SHP77 (cell line): ENCODE measurements around the gene GSG1L.

Source experiments
- DNase-seq, 2 experiments: peaks; one replicate each; lab custom pipeline; 2025; lab: John Stamatoyannopoulos, UW

GSG1L gene

DNA sequence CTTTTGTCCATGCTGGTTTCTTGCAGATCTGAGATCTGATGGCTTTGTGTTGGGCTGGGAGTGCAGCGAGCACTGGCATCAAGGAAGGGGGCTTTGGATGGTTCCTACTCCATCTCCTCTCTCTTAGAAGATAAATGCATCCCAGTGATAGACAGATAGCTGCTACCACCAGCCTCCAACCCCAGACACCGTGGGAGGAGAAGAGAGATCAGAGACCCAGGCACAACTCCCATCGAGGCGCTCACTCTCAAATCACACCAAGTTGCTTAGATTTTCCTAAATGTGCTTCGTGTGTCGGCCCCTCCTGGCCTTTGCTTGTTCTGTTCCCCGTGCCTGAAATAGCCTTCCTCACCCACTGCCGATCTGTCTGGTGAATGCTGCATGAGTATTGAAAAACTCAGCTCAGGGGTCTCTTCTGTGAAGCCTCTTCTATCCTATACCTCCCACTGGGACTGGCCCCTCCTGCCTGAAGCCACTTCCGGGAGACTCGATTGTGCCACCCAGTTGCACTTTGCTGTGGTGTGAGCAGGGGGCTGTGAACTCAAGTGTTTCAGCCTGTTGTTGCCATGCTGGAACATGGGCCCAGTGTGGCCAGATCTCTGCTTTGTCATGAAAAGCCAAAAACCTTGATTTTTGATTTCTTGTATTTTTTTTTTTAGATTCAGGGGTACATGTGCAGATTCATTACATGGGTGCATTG lies 242.7 kb downstream of the GSG1L start:
- no peak for DNase-seq

DNA sequence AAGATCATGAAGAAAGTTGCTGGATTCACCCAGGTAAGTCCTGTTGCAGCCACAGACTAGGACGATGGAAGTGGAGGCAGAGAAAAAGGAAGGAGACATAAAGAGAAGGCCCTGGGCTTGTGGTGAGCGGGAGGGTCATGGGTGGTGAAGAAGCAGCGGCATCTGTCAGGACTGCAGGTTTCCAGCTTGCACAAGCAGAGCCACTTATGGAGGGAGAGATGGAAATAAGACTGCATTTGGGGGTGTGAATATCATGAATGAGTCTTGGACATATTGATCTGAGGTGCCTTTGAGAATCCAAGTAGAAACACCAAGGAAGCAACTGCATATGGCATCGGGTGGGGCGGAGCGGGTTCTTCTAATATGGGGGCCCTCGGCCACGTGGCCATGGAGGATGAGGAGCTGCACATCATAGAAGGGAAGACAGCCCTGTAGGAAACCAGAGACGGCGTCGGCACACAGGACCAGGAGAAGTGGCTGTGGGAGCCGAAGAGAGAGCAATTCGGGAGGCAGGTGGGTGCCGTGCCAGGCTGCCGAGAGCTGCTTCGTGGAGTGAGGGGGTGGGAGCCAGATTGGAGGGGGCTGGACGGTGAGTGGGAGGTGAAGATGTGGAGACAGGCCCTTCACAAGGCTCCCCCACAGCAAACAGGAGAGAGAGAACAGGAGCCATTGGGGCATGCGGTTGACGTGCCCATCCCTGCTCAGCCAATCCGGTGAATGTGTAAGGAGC lies 243.5 kb downstream of the GSG1L start:
- DNase-seq: no peak

GRCh38 chr16:27819356-27819755 lies 244.2 kb downstream of the GSG1L start:
- no peak for DNase-seq

DNA sequence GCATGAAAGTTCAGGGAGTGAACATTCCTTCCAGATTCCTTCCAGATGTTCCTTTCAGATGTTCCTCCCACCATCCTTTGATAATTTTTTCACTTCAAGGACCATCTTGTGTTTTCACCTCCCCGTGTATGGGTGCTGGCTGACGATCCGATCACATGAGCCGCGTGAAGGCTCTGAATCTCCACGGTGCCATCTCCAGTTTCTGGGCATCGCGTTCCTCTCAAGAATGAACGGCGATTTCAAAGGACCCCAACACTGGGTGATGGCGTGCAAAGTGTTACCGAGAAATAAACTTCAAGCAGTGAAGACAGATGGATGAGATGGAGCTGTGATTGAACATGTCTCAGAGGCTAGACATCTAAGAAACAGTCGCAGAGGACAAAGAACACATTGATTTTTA lies 245.3 kb downstream of the GSG1L start:
- no peak for DNase-seq

DNA sequence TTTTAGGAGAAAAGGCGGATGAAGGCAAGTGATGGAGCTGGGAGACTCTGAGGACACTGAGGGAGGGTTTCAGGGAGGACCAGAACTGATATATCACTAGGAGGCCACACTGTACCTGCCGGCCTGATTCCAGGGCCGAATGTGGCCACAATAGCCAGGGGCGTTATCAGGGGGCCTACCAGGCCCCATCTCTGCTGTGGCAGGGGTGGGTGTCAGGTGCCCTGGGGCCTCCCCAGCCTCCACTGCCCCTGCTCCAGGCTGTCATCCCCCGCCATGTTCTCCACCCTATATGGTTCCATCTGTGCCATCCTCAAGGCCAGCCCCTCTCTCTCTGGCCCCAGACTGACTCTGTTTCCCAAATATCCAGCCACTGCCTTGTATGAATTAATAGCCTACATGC lies 246.5 kb downstream of the GSG1L start:
- DNase-seq: no peak

DNA sequence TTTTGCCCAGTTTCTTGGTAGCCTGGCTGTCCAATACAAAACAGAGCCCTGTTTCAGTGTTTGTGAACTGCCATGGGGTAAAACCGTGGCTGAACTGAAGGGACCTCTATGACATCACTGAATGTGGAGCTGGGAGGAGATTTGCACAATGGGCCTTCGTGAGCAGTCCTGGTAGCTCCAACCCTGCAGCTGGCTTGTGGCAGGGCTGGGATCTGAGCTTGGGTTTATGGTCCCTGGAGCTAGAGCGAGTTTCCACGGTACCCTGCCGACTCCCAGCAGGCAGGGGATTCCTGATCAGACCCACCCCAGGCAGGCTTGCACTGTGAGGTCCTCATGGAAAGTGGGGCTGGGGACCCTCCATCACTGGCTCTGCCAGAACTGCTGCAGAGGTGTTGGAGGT lies 247.0 kb downstream of the GSG1L start:
- DNase-seq: no peak

GRCh38 chr16:27813591-27813990 lies 249.9 kb downstream of the GSG1L start:
- DNase-seq: no peak

- DNase-seq: no peak
Measured at GRCh38 chr16:27811881-27812280, 251.6 kb downstream of the GSG1L start.

DNA sequence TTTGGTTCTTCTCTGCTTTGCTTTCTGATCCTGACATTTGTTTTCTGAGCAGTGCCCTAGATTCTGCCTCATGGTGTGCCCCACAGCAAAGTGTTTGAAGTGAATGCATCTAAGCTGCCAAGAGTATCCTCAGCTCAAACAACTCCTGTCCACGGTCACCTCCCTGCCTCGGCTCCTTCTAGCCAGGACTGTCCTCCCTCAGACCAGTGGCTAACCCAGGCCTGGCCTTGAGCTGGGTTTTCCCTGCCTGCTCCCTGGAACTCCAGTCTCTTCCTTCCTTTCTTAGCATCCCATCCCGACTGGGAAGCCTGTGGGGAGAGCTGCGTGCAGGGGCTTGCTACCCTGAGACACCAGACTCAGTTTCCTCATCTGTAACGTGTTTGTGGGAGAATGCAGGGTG lies 256.5 kb downstream of the GSG1L start:
- no peak for DNase-seq

- DNase-seq: no peak
Measured at GRCh38 chr16:27806388-27806787, 257.1 kb downstream of the GSG1L start.

DNA sequence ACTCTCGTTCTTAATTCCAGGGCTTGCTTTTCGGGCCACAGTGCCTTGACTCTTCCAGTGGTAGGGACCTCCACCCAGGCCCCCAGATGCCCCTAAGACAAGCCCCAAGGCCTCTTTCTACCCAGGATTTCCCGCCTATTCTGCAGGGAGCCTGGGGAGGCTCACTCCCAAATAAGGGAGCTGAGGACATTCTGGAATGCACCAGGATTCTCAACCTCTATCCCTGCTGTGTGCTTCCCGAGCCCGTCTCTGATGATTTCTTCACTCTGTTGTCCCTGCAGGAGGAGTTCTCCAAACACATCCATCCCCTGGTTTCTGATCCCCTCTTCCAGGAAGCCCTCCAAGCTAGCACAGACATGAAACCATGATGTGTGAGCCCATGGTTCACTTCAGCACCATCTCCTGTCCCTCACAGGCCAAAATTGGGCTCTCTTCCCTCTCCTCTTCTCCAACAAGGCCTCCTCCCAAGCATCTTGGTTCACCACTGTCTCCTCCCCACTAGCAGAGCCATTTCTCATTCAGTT lies 257.6 kb downstream of the GSG1L start:
- DNase-seq: no peak

- DNase-seq: no peak
Measured at GRCh38 chr16:27803775-27804549, 259.6 kb downstream of the GSG1L start.

GRCh38 chr16:27802664-27803439 lies 260.7 kb downstream of the GSG1L start:
- DNase-seq: no peak

DNA sequence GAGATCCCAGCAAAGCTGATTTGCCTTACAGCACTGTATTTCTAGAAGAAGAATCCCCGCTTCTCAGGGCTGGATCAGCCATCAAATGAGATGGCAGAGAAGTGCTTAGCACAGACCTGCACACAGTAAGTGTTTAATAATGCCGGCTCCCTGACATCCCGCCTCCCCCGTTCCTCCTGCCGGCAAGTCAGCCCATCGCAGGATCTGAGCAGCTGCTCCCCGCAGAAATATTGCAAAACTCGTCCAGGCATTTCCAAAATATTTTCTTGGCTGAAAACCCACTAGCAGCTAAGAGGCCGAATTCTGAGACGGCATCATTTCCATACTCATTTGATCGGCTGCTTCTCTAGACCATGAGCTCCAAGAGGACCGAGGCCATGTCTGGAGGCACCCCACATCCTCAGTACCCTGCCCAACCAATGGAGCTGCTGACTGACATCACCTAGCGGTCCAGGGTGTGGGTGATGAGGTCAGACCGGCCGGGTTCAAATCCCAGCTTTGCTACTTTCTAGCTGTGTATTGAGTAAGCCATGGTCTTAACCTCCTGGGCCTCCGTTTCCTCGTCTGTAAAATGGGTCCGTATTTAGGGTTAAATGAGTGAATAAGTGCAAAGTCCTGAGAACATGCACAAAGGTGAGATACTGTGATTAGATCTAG lies 262.1 kb downstream of the GSG1L start:
- DNase-seq: no peak

DNA sequence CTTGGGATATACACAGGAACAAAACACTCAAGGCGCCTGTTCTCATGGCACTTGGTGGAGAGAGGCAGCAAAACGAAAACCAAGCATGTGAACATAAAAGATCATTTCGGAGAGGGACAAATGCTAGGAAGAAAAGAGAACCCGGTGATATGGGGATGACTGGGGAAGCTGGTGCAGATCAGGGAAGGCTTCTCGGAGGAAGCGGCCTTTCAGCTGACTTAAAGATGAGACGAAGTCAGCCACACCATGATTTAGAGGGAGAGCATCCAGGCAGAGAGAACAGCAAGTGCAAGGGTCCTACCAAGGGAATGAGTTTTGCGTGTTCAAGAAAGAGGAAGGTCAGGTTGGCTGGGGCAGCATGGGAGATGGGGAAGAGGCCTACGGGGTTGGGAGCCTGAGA lies 262.7 kb downstream of the GSG1L start:
- DNase-seq: no peak

- DNase-seq: no peak
Measured at GRCh38 chr16:27799896-27800295, 263.6 kb downstream of the GSG1L start.

DNA sequence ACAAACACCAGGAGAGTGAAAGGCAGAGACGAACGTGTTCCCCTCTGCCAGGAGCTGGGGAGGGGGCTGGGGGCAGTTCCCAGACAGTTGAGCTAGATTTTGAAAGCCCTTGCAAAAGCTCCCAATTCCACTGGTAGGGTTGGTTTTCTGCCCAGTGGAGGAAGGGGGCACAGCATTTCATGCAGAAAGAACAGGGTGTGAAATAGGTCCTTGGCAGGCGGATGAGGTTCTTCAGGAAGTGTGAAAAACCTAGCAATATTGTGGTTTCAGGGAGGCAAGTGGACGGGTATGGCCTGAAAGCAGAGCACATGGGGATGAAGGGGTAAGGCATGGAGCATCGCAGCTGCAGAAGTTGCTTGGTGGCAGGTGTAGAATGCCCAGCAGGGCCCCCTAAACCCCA lies 265.3 kb downstream of the GSG1L start:
- no peak for DNase-seq

- DNase-seq: no peak
Measured at GRCh38 chr16:27795992-27796614, 267.4 kb downstream of the GSG1L start.

GRCh38 chr16:27793249-27793622 lies 270.3 kb downstream of the GSG1L start:
- DNase-seq: no peak

- DNase-seq: no peak
Measured at GRCh38 chr16:27792486-27793248, 270.8 kb downstream of the GSG1L start.
